Effector memory CD8-positive, alpha-beta T cell (primary cell): ENCODE results near the gene GNPDA2.

ENCODE experiments used
- ATAC-seq: fragments of 150-1000 bp; cut with Tn5 transposase; replicated peaks from 2 replicates; pipeline ENCODE4 v1.10.0; 2021; ENCODE audit warnings: mild to moderate bottlenecking, moderate library complexity
- DNase-seq, 3 experiments: peaks; one replicate each; pipeline ENCODE4 v3.0.0; 2021
- H3K27ac Mint-ChIP-seq, 2 donors: one replicate each; pipeline ENCODE4 v1.8.0; 2022; ENCODE audit warnings: mild to moderate bottlenecking in 2 of 2, mixed read lengths in 2 of 2, moderate library complexity in 2 of 2
- H3K27me3 Mint-ChIP-seq, 2 donors: one replicate each; pipeline ENCODE4 v1.8.0; 2022; ENCODE audit warnings: mixed read lengths in 2 of 2
- H3K36me3 Mint-ChIP-seq: one replicate; pipeline ENCODE4 v1.8.0; 2022; ENCODE audit warnings: mild to moderate bottlenecking, moderate library complexity, mixed read lengths; ENCODE audit not compliant: insufficient read depth
- H3K4me1 Mint-ChIP-seq, 2 donors: one replicate each; pipeline ENCODE4 v1.8.0; 2022; ENCODE audit warnings: low read depth in 2 of 2, mixed read lengths in 2 of 2
- H3K4me3 Mint-ChIP-seq, 2 donors: one replicate each; pipeline ENCODE4 v1.8.0; 2022; ENCODE audit warnings: mild to moderate bottlenecking in 2 of 2, mixed read lengths in 2 of 2, moderate library complexity in 2 of 2
- H3K9me3 Mint-ChIP-seq, 2 donors: one replicate each; pipeline ENCODE4 v1.8.0; 2022; ENCODE audit warnings: mixed read lengths in 2 of 2

GNPDA2 gene

DNA sequence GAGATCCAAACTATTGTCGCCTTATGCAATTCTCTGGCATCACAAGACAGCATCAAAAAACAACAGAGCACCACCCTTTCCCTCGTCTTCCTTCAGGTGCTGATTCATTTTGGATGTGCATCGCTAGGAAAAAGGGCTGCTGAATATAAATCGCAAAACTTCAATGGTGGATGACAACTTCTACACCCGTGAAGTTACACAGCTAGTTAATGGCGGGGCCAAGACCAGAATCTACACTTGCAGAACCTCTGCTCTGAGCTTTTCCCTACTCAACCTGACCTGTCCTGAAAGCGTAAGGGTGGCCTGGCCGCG is 674 bp downstream of the GNPDA2 start:
- H3K27ac Mint-ChIP-seq, result peak overlapping the region; percentile 75 to 88
- no peaks in the 10 kb centered on the region for H3K9me3 Mint-ChIP-seq
- peaks cover 25 to 49% of the 10 kb centered on the region in 2 donors for H3K4me1 Mint-ChIP-seq
- H3K4me3 Mint-ChIP-seq, result peak overlapping the region; percentile 82
- no peaks in the 10 kb centered on the region for H3K27me3 Mint-ChIP-seq
- H3K36me3 Mint-ChIP-seq, result peaks cover 12% of the 10 kb centered on the region
- ATAC-seq (no peak), DNase-seq (no peak)

DNA sequence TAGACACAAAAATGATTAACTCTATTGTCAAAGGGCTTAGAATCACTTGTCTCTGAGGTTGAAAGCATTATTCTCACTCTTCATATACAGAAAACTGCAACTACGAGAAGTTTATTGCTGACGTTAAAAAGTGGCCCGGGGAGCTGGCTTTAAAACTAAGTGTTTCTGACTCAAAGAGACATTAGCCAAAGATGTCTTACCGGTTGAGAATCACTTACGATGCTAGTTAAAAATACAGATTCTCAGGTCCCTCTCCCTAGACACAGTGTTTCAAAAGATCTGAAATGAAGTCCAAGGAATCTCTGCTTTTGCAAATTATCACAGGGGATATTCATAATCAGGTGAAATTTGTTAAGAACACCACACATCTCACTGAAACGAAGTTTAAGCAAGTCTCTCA is 1.2 kb downstream of the GNPDA2 start:
- peak overlapping the region; percentile 75 to 88 for H3K27ac Mint-ChIP-seq
- peak overlapping the region; percentile 82 for H3K4me3 Mint-ChIP-seq
- H3K9me3 Mint-ChIP-seq, result no peaks in the 10 kb centered on the region
- H3K27me3 Mint-ChIP-seq, result no peaks in the 10 kb centered on the region
- DNase-seq, result no peak
- no peak for ATAC-seq
- peaks cover 26 to 54% of the 10 kb centered on the region in 2 donors for H3K4me1 Mint-ChIP-seq
- peaks cover 12% of the 10 kb centered on the region for H3K36me3 Mint-ChIP-seq

DNA sequence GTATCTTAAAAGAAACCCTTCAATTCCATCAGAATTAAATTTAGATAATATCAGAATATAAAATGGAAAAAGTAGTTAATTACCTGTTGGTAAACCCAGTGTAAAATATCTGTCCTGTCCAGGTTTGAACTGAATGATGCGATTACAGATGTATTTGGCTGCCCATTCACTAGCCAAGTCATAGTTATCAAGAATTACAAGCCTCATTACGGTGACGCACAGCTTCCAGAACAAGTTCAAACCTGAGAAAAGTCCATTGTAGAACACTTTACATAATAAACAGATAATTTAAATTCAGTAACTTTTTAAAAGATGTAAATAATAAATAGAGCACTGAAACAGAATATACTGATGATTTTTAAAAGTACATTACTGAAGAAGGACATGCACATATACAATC is 4.4 kb downstream of the GNPDA2 start:
- Mint-ChIP-seq H3K36me3 (peaks cover 12% of the 10 kb centered on the region), H3K9me3 (no peaks in the 10 kb centered on the region), H3K27me3 (no peaks in the 10 kb centered on the region), H3K27ac (no peak overlapping the region), H3K4me3 (no peak overlapping the region), H3K4me1 (peaks cover 29 to 56% of the 10 kb centered on the region in 2 donors)
- ATAC-seq (no peak), DNase-seq (no peak)

DNA sequence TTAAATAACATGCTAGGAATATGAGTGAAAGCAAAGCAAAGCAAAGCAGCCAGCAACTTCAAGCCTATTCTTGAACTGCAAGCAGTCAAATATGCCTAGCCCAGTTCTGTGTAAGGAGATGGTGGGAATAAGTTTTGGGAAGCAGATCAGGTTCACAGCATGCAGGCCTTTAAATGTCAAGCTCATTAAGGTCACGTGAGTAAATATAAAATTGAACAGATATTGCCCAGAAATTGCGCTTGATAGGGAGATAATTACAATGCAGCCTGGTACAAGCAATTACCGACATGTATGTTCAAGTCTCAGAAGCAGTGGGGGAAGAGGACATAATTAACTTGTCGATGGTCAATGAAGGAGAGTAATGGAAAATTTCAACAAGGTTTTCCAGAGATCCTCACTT is 6.0 kb downstream of the GNPDA2 start:
- H3K9me3 Mint-ChIP-seq, result no peaks in the 10 kb centered on the region
- no peak for DNase-seq
- H3K27ac Mint-ChIP-seq, result no peak overlapping the region
- no peaks in the 10 kb centered on the region for H3K36me3 Mint-ChIP-seq
- H3K27me3 Mint-ChIP-seq, result no peaks in the 10 kb centered on the region
- no peak overlapping the region for H3K4me3 Mint-ChIP-seq
- no peak for ATAC-seq
- peaks cover 16 to 44% of the 10 kb centered on the region in 2 donors for H3K4me1 Mint-ChIP-seq

DNA sequence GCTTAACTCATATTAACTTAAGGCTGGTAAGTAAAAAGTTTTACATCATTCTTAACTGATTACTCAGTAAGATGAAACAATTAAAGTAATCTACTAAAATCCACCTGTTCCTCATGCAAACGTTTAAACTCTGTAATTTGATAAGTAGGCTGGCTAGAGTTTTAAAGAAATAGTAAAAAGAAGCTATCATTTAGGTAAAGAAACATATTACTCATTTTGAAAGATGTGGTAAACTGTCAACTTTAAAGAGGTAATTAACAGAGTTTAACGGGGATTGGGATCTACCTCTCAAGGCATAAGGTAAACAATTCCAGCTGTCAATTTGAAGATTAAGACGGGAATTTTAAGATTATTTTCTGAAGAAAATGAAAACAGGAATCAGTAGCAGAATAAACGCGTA is 9.8 kb downstream of the GNPDA2 start:
- ATAC-seq (no peak), DNase-seq (no peak)
- Mint-ChIP-seq H3K36me3 (no peaks in the 10 kb centered on the region), H3K27ac (no peak overlapping the region), H3K4me3 (no peak overlapping the region), H3K27me3 (no peaks in the 10 kb centered on the region), H3K9me3 (no peaks in the 10 kb centered on the region), H3K4me1 (peaks cover 7 to 19% of the 10 kb centered on the region in 2 donors)

DNA sequence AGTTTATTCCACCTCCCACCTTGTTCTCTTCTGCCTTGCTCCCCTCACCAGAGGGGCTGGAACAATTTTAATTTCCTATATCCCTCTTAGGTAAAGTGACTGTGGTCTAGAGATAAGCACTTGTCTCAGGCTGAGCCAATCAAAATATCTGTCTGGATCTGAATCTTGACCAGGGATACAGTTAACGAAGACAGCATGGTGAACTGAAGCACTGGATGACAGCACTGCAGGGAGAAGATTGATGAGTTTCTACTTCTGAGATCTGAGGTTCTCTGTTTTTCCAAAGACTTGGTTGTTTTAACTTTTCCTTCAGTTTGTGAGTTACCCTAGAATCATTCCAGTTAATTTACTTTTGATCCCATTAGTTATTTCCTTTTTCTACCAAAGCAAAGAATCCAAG is 13.2 kb downstream of the GNPDA2 start:
- Mint-ChIP-seq H3K36me3 (no peaks in the 10 kb centered on the region), H3K4me3 (no peak overlapping the region), H3K9me3 (no peaks in the 10 kb centered on the region), H3K4me1 (no peaks in the 10 kb centered on the region), H3K27ac (no peak overlapping the region), H3K27me3 (no peaks in the 10 kb centered on the region)
- DNase-seq (no peak), ATAC-seq (no peak)

DNA sequence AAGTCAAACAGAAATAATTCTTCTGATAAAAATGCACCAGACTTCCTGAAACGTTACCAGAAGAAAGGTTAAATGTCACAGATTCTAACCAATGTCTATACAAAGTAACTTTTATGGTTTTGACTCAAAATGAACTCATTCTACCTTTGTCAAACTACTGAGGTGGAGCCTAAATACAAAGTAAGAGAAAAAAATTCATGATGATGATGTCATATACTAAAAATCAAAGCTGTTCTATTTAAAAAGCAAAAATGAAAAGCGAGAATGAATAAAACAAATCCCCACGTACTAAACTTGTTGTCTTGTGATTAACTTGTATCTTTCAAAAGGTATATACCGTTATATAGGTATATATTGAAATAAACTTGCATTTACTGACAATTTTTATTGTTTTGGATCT is 21.7 kb downstream of the GNPDA2 start:
- ATAC-seq, result no peak
- no peak for DNase-seq
- peaks cover 31% of the 10 kb centered on the region for H3K36me3 Mint-ChIP-seq

DNA sequence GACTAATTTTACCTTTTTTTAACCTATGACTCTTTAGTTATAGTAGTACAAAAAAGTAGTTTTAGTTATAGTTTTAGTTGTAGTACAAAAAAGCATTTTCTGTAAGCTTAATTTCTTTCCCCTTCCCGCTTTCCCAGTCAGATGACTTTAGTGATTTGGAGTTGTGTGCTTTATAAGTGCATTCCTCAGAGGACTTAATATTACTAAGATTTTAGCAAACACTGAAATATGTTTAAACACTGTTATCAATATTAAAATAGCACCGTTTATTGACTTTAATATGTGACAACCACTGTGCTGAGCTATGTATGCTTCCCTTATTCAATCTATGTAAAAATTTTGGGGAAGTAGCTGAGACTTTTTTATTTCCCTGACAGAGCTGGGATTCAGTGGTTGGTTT is 25.3 kb downstream of the GNPDA2 start:
- Mint-ChIP-seq H3K4me3 (no peak overlapping the region), H3K36me3 (peaks cover 42% of the 10 kb centered on the region), H3K4me1 (peaks cover 2 to 4% of the 10 kb centered on the region in 2 donors), H3K9me3 (no peaks in the 10 kb centered on the region), H3K27ac (peak overlapping the region; percentile 51 to 68), H3K27me3 (no peaks in the 10 kb centered on the region)
- ATAC-seq (no peak), DNase-seq (no peak)

More for the DNA sequence above, 21.7 kb downstream of the GNPDA2 start:
- H3K9me3 Mint-ChIP-seq, result no peaks in the 10 kb centered on the region
- H3K4me3 Mint-ChIP-seq, result no peak overlapping the region
- H3K4me1 Mint-ChIP-seq, result peaks cover 2 to 4% of the 10 kb centered on the region in 2 donors
- H3K27ac Mint-ChIP-seq, result no peak overlapping the region
- H3K27me3 Mint-ChIP-seq, result no peaks in the 10 kb centered on the region

DNA sequence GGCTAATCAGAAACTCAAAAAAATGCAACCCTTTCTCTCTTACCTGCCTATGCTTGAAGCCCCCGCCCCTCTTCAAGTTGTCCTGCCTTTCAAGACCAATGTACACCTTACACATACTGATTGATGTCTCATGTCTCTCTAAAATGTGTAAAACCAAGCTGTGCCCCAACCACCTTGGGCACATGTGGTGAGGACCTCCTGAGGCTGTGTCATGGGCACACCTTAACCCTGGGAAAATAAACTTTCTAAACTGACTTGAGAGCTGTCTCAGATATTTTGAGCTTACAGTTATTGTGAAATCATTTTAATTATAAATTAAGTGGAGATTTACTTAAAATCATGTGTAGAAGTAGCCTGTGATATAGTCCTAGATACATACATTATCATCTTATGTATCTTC is 25.9 kb downstream of the GNPDA2 start:
- H3K27me3 Mint-ChIP-seq, result no peaks in the 10 kb centered on the region
- ATAC-seq (no peak), DNase-seq (no peak)
- H3K4me3 Mint-ChIP-seq, result no peak overlapping the region
- peaks cover 45% of the 10 kb centered on the region for H3K36me3 Mint-ChIP-seq
- H3K9me3 Mint-ChIP-seq, result no peaks in the 10 kb centered on the region
- H3K4me1 Mint-ChIP-seq, result peaks cover 2 to 4% of the 10 kb centered on the region in 2 donors
- H3K27ac Mint-ChIP-seq, result peak overlapping the region in 1 of 2 donors; percentile 68

DNA sequence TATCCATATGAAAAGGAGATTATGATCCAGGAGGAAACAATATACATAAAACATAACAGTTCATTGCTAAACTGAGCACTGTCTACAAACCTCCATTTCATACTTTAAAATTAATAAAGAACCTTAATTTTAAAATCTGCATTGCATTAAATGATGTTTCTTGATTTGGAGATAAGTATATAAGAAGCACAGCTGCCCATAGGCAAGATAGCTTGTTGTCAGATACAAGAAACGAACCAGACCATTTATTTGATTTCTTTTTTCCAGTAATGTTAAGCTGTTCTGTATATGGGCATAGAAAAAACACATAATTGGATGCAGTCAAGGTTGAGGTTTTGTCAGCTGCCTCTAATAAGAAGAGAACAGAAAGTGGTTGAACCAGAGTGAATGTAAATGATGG is 41.7 kb downstream of the GNPDA2 start:
- no peak for DNase-seq
- Mint-ChIP-seq H3K4me1 (peaks cover 4 to 18% of the 10 kb centered on the region in 2 donors), H3K36me3 (peaks cover 61% of the 10 kb centered on the region), H3K27ac (peak overlapping the region in 1 of 2 donors; percentile 61), H3K4me3 (no peak overlapping the region), H3K27me3 (no peaks in the 10 kb centered on the region), H3K9me3 (no peaks in the 10 kb centered on the region)
- no peak for ATAC-seq

DNA sequence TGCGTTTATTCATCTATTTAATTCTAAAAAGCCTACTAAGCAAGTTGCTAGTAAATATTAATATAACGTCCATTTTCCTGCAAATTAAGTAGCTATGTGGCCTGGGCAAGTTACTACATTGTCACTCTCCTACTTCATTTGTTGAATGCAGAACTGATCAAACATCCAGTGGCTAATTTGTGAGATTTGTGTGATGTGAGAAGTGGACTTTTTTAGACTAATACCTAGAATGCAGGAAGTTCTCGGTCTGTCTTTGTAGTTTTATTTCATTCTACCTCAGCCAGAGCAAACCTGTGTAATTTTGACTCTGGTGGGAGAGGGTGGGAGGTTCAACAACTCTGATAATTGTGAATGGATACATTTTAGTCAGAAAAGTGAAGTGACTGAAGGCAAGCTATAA is 47.3 kb downstream of the GNPDA2 start:
- Mint-ChIP-seq H3K27me3 (no peaks in the 10 kb centered on the region), H3K27ac (peak overlapping the region; percentile 98 to 99), H3K9me3 (no peaks in the 10 kb centered on the region), H3K36me3 (peaks cover 22% of the 10 kb centered on the region), H3K4me1 (peaks cover 10 to 17% of the 10 kb centered on the region in 2 donors), H3K4me3 (peak overlapping the region; percentile 91 to 94)
- ATAC-seq, result peak; percentile 2
- no peak for DNase-seq

DNA sequence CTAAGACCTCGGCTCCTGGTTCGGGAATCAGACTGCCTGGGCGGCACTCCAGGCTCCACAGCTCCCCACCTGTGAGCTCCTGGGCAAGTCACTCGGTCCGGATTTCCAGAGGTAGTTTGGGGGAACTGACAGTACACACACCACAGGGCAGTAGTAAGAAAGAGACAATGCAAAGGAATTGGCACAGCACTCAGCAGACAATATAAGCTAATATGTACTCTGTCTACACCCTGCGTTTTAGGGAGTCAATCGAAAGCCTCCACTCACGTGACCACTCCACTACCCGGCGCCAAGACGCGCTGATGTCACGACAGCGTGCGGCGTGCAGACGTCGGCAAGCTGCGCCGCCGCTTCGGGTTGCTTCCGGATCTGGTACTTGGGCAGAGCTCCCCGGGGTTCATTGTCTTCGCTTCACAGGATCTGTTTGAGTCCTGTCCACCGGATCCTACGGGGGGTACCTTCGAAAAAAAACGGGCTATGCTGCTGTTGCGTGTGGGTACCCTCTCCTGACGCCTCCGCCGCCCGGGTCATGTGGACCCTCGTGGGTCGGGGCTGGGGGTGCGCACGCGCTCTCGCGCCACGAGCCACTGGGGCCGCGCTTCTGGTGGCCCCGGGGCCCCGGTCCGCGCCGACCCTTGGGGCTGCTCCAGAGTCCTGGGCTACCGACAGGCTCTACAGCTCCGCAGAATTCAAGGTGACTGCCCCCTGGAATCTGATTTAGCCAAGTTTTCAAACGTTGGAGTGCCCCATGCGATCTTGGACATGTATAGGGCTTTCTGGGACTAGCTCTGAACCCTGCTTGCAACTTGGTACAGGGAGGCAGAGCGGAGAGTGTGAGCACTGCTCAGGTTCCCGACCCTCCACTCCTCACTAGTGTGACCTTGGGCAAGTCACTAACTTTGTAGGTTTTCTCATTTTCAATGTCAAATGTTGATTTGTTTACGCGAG is 48.0 kb downstream of the GNPDA2 start, which contains the start of gene GUF1:
TSS of gene GUF1 (plus strand) at position 327 of the 948 bp plus-strand sequence. CDS start at position 530, 203 bp downstream.
- peak within 1 kb of the TSS; percentile 98 to 99 for H3K27ac Mint-ChIP-seq
- H3K36me3 Mint-ChIP-seq, result peaks cover 20% of the 10 kb centered on the region
- H3K27me3 Mint-ChIP-seq, result no peaks in the 10 kb centered on the region
- DNase-seq, result peak; percentile 82 to 90 (median 85)
- no peaks in the 10 kb centered on the region for H3K9me3 Mint-ChIP-seq
- peak within 1 kb of the TSS; percentile 91 to 94 for H3K4me3 Mint-ChIP-seq
- ATAC-seq, result peak; percentile 90
- peaks cover 10 to 17% of the 10 kb centered on the region in 2 donors for H3K4me1 Mint-ChIP-seq

DNA sequence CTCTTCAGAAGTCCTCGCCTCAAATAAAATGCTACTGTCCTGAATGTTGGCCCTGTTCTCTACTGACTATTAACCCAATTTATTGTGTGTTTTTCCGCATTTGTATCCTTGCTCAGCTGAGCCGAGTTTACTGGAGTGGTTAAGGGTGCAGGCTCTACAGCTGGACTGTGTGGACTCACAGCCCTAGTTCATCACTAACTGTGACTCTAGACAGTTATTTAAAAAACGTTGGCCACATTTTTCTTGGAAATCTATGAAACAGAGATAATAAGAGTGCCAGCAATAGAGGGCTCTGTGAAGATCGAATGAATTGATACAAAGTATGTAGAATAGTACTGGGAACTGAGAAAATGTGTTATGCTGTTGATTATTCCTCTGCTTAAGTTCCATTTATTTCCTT is 51.0 kb downstream of the GNPDA2 start:
- Mint-ChIP-seq H3K27me3 (peaks cover 5 to 20% of the 10 kb centered on the region in 2 donors), H3K36me3 (peaks cover 10% of the 10 kb centered on the region), H3K4me1 (peaks cover 10 to 11% of the 10 kb centered on the region in 2 donors), H3K4me3 (no peak overlapping the region), H3K9me3 (no peaks in the 10 kb centered on the region), H3K27ac (no peak overlapping the region)
- ATAC-seq, result no peak
- no peak for DNase-seq

DNA sequence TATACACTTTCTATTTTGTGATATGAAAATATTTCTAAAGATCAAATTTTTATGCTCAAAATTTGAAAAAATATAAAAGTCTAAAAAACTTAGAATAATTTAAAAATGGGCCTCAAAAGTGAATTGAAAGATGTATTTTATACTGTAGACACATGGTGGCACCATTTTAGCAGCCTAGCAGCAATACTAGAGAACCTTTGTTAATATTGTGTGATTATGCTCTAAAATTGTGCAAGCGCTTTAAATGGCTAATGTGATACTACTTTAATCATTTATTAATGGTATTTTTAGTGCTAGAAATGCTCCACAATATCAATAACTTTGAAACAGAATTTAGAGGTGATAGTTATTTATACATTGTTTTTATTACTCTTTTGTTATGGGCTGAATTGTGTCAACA is 51.9 kb downstream of the GNPDA2 start:
- H3K27ac Mint-ChIP-seq, result no peak overlapping the region
- H3K4me1 Mint-ChIP-seq, result peaks cover 10% of the 10 kb centered on the region in 2 donors
- peaks cover 11 to 29% of the 10 kb centered on the region in 2 donors for H3K27me3 Mint-ChIP-seq
- no peak for DNase-seq
- peaks cover 10% of the 10 kb centered on the region for H3K36me3 Mint-ChIP-seq
- H3K9me3 Mint-ChIP-seq, result no peaks in the 10 kb centered on the region
- no peak for ATAC-seq
- no peak overlapping the region for H3K4me3 Mint-ChIP-seq
